ENCODE measurements around the gene DOCK9.

- TF ChIP-seq CTCF (IDR thresholded peaks at IDR 0.05): no peak
- TF ChIP-seq EZH2 (IDR thresholded peaks at IDR 0.05; ENCODE audit: borderline replicate concordance, insufficient read depth, low read depth, low read length, poor library complexity, severe bottlenecking): no peak
Measured at GRCh38 chr13:98888890-98889279, 89.0 kb downstream of the DOCK9 start.
